Kidney epithelial cell (primary cell): ENCODE results near the gene RNPEPL1. TPM values are rescaled to one million over a fixed set of nuclear protein-coding genes. Genes with fewer than 3 reads are reported as not detected.

Experiments
- DNase-seq: peaks from one replicate; pipeline ENCODE4 v3.0.0-alpha.2; 2010; ENCODE audit warnings: low read depth
- H3K27me3 ChIP-seq: 2 replicates; pipeline ENCODE4 v1.6.0; 2011; ENCODE audit warnings: low read length; ENCODE audit not compliant: control insufficient read depth, insufficient read depth
- H3K36me3 ChIP-seq: 2 replicates; pipeline ENCODE4 v1.5.1; 2011; ENCODE audit warnings: low read length; ENCODE audit not compliant: control insufficient read depth, insufficient read depth
- H3K4me3 ChIP-seq: 2 replicates; pipeline ENCODE4 v1.5.1; 2011; ENCODE audit warnings: low read depth, mild to moderate bottlenecking, control low read depth, low read length
- total RNA-seq: library from RNA; depleted of rRNA; stranded (reverse); fragments of >200 nt; gene quantifications from 2 replicates; pipeline ENCODE4 v1.2.3, GENCODE V29; 2015
- TF ChIP-seq, protein P1 (sequence below): IDR thresholded peaks from 2 replicates; pipeline ENCODE4 v1.5.1; 2011; ENCODE audit warnings: mild to moderate bottlenecking, moderate library complexity, low read length, control low read depth, inconsistent platforms; ENCODE audit not compliant: insufficient read depth, poor library complexity, severe bottlenecking

The RNPEPL1 gene
- total RNA-seq, 1 donor from 2014 or later = 91.3 TPM

DNA sequence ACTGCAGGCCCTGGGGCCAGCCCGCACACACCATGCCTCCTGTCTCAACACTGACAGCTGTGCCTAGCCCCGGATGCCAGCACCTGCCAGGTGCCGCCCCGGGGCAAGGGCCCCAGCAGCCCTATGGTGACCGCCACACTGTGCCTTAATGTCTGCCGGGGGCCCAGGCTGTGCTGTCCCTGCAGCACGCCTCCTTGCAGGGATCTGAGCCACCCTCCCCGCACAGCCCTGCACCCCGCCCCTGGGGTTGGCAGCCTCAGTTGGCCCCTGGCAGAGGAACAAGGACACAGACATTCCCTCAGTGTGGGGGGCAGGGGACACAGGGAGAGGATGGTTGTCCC, 9.8 kb downstream of the RNPEPL1 start:
- H3K36me3 ChIP-seq = no peaks in the 10 kb centered on the region
- H3K4me3 ChIP-seq = no peak overlapping the region
- no peaks in the 10 kb centered on the region for H3K27me3 ChIP-seq
- DNase-seq = no peak
- TF ChIP-seq, protein P1, sequence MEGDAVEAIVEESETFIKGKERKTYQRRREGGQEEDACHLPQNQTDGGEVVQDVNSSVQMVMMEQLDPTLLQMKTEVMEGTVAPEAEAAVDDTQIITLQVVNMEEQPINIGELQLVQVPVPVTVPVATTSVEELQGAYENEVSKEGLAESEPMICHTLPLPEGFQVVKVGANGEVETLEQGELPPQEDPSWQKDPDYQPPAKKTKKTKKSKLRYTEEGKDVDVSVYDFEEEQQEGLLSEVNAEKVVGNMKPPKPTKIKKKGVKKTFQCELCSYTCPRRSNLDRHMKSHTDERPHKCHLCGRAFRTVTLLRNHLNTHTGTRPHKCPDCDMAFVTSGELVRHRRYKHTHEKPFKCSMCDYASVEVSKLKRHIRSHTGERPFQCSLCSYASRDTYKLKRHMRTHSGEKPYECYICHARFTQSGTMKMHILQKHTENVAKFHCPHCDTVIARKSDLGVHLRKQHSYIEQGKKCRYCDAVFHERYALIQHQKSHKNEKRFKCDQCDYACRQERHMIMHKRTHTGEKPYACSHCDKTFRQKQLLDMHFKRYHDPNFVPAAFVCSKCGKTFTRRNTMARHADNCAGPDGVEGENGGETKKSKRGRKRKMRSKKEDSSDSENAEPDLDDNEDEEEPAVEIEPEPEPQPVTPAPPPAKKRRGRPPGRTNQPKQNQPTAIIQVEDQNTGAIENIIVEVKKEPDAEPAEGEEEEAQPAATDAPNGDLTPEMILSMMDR = no peak

DNA sequence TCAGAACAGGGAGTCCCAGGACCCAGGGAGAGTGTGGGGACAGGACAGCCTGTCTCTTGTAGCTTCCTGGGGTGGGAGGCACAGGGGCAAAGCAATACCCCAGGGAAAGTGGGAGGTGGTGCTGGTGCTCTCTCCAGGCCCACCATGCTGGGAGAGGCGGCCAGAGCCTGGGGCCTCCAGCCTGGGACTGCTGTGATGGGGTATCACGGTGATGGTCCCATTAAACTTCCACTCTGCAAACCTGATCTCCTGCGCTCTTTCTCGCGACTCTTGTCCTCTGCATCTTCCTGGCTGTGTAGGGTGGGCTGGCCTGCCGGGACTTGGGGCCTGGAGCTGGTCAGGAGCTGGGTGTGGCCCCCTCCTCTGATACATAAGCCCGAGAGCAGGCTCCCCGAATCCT, 10.2 kb downstream of the RNPEPL1 start:
- Histone ChIP-seq H3K27me3 (no peaks in the 10 kb centered on the region), H3K36me3 (no peaks in the 10 kb centered on the region)
- no peak for DNase-seq

DNA sequence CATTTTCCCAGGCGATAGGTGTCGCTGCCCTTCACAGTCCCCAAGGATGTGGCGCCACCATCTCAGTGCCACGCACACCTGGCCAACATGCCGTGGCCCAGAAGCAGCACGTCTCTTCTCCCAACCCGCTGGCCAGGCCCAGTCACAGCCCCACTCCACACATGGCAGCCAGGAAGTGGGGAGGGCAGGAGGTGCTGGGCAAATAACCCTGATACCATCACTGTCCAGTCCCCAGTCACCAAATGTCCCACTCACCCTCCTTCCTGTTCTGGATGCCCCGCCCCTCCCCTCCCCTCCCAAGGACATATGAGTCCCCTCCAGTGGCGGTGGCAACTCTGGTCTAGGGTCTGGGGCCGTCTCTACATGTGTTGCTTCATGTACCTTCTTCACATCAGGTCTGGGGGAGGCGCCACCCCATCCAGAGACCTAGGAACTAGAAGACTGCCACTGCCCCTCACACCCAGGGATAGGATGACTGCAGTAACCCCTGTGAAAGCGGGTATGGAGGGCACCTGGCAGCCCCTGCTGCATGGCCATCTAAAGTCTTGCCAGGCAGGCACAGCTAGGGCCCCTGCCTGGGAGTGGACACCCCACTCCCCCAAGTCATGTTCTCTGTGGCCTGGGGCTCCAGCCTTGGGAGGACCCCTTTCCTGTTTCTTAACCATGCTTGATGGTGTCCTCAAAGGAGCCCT, 10.9 kb downstream of the RNPEPL1 start:
- TF ChIP-seq, protein P1 = no peak
- Histone ChIP-seq H3K36me3 (no peaks in the 10 kb centered on the region), H3K4me3 (no peak overlapping the region), H3K27me3 (no peaks in the 10 kb centered on the region)
- DNase-seq = no peak

More for the DNA sequence above, 10.2 kb downstream of the RNPEPL1 start:
- TF ChIP-seq, protein P1 = no peak
- H3K4me3 ChIP-seq = no peak overlapping the region

DNA sequence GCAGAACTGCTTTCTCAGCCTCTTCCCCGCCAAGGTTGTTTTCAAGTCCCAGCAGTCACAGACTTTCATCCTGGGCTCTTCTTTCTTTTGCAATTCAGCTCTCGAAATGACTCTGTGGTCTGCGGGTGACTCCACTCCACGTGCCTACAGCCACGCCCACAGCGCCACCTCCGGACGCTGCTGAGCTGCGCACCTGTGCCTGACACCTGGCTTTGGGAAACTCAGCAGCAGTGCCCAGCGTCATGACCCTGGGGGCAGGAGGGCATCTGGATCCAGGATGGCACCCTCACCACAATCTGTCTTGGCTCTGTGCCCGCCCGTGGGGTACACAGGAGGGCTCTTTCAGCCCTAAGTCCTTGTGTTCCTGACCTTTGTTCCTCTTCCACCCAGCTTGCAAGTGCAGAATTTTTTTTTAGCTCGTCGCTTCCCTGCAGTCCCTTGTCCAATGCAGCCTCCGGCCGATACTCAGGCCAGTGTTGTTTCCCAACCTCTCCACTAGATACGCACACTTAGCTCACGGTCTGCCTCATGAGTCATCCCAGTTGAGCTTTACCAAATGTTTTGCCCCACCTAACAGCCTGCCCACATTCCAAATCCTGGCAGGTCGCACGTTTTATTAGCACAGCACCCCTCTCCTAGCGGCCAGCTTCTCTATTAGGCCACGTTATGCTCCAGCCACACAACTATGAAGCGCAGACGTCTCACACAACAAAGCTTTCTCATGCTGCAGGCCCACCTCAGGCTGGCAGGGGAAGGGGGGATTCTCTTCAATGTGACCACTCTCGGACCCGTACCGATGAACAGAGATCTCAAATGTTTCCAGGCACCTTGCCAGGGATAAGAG, 11.7 kb downstream of the RNPEPL1 start:
- Histone ChIP-seq H3K36me3 (no peaks in the 10 kb centered on the region), H3K4me3 (no peak overlapping the region)
- no peak for DNase-seq

DNA sequence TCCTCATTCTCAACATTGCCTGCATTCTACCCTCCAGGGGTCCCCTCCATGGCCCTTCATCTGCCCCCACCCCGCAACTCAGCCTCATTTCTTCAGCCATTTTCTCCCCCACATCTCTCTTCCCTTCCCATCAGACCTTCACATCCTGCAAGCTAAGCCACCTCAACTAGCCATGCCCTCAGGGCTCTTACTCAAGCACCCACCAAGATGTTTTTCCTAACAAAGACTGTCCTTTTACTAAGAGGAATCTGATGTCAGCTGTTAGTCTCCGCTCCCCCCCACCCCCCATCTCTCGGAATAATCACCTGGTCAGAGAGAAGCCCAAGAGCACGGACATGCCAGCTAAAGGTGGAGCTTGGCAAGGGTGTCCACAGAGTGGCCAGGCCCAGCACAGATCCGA, 13.5 kb downstream of the RNPEPL1 start:
- no peak for DNase-seq
- TF ChIP-seq, protein P1 = no peak
- H3K27me3 ChIP-seq = no peaks in the 10 kb centered on the region
- H3K4me3 ChIP-seq = no peak overlapping the region
- no peaks in the 10 kb centered on the region for H3K36me3 ChIP-seq

More for the DNA sequence above, 11.7 kb downstream of the RNPEPL1 start:
- TF ChIP-seq, protein P1 = no peak
- H3K27me3 ChIP-seq = no peaks in the 10 kb centered on the region
